ENCODE measurements around the gene SHCBP1L. TPM values are rescaled to one million over a fixed set of nuclear protein-coding genes. Genes with fewer than 3 reads are reported as not detected.

Gene SHCBP1L
- total RNA-seq, 1 donor from 2014 or later, result not detected

DNA sequence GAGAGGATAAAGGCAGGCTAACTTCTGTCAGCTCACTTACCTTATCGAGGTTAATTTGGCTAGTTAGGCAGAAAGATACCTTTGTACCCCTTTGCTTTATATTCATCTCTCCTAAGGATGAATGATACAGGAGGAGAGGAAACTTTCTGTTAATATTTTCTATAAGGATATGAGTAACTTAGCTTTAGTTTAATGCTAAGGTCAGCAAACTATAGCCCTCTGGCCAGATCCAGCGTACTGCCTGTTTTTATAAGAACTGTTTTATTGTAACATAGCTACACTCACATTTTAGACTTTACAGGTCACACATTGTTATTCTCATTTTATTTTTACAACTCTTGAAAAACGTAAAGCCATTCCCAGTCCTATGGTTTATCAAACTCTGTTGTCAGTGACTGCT, 95.8 kb downstream of the SHCBP1L start:
- ChIA-PET CTCF (no interaction called here), POLR2A (no interaction called here)
- intact Hi-C loops (cut with micrococcal nuclease), result no loop called here
- no peaks in the 10 kb centered on the region for H3K27me3 Mint-ChIP-seq
- peaks cover 93% of the 10 kb centered on the region for H3K36me3 Mint-ChIP-seq (ENCODE audit: low read depth)
- DNase-seq (no peak), ATAC-seq (ENCODE audit: low read depth) (no peak)
- no peaks in the 10 kb centered on the region for H3K9me3 Mint-ChIP-seq
- TF ChIP-seq, protein P1, sequence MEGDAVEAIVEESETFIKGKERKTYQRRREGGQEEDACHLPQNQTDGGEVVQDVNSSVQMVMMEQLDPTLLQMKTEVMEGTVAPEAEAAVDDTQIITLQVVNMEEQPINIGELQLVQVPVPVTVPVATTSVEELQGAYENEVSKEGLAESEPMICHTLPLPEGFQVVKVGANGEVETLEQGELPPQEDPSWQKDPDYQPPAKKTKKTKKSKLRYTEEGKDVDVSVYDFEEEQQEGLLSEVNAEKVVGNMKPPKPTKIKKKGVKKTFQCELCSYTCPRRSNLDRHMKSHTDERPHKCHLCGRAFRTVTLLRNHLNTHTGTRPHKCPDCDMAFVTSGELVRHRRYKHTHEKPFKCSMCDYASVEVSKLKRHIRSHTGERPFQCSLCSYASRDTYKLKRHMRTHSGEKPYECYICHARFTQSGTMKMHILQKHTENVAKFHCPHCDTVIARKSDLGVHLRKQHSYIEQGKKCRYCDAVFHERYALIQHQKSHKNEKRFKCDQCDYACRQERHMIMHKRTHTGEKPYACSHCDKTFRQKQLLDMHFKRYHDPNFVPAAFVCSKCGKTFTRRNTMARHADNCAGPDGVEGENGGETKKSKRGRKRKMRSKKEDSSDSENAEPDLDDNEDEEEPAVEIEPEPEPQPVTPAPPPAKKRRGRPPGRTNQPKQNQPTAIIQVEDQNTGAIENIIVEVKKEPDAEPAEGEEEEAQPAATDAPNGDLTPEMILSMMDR (IDR thresholded peaks at IDR 0.05), result no peak
- no peak overlapping the region for H3K4me3 Mint-ChIP-seq
- no peak overlapping the region for H3K27ac Mint-ChIP-seq
- no peaks in the 10 kb centered on the region for H3K4me1 Mint-ChIP-seq

DNA sequence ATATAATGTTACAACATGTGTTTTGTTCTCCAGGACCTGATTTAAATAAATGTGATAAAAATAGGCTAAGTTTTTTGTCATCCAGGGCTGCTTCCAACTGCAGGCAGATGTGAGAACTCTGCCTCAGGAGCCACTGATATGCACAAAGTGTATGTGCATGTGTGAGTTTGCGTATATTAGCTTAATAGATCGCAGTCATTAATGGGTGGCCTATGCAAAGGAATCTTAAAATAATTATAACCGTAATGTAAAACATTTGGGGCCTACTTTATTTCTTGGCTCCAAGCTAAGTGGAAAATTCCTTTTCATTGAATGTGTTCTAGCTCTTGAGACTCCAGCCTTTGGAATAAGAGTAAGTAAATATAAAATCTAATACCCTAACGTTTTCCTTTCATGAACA, 97.1 kb downstream of the SHCBP1L start:
- ATAC-seq (ENCODE audit: low read depth), result no peak
- H3K4me1 Mint-ChIP-seq, result no peaks in the 10 kb centered on the region
- H3K36me3 Mint-ChIP-seq (ENCODE audit: low read depth), result peaks cover 92% of the 10 kb centered on the region
- no peaks in the 10 kb centered on the region for H3K9me3 Mint-ChIP-seq
- H3K4me3 Mint-ChIP-seq, result no peak overlapping the region
- no peak overlapping the region for H3K27ac Mint-ChIP-seq
- no peaks in the 10 kb centered on the region for H3K27me3 Mint-ChIP-seq
- intact Hi-C loops (cut with micrococcal nuclease), result no loop called here
- POLR2A ChIA-PET, result interaction anchor here (0.5 kb wide), 1 partner anchor 16 kb away, joined by 7 read pairs; no protein-coding TSS in a partner anchor
- no peak for DNase-seq
- CTCF ChIA-PET, result no interaction called here
- TF ChIP-seq, protein P1 (IDR thresholded peaks at IDR 0.05), result no peak

DNA sequence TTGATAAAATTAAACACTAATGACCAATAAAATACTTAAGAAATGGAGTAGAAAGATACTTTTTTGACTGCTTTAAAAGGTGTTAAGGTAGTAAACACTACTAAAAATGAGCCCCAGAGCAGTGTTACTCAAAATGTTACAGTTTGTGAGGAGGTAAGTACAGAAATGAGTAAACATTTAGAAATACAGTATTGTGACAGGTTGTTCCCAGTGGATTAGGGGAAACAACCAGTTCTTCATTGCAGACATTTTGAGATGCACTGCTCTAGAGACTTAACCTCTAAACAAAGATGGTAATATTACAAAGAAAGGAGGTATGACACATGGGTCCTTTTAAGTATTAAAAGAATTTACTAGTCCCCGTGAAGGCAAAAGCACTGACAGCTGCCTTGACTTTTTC, 101.1 kb downstream of the SHCBP1L start:
- Mint-ChIP-seq H3K36me3 (ENCODE audit: low read depth) (peaks cover 92% of the 10 kb centered on the region), H3K27me3 (no peaks in the 10 kb centered on the region), H3K27ac (no peak overlapping the region), H3K4me1 (peaks cover 14% of the 10 kb centered on the region), H3K9me3 (no peaks in the 10 kb centered on the region), H3K4me3 (no peak overlapping the region)
- ChIA-PET CTCF (no interaction called here), POLR2A (no interaction called here)
- ATAC-seq (ENCODE audit: low read depth), result no peak
- TF ChIP-seq, protein P1 (IDR thresholded peaks at IDR 0.05), result no peak
- intact Hi-C loops (cut with micrococcal nuclease), result no loop called here
- DNase-seq, result no peak

DNA sequence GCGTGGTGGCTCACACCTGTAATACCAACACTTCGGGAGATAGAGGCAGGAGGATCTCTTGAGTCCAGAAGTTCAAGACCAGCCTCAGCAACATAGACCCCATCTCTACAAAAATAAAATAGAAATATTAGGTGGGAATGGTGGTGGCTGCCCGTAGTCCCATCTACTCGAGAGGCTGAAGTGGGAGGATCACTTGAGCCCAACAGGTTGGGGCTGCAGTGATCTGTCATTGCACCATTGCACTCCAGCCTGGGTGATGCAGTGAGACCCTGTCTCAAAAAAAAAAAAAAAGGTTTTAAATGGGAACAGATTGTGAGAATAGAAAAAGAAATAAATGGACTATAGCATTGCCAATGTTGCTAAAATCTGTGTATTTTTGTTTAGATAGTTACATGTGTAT, 102.6 kb downstream of the SHCBP1L start:
- ChIA-PET POLR2A (no interaction called here), CTCF (no interaction called here)
- TF ChIP-seq, protein P1 (IDR thresholded peaks at IDR 0.05), result no peak
- ATAC-seq (ENCODE audit: low read depth) (no peak), DNase-seq (no peak)
- H3K9me3 Mint-ChIP-seq, result no peaks in the 10 kb centered on the region
- H3K27ac Mint-ChIP-seq, result no peak overlapping the region
- peaks cover 18% of the 10 kb centered on the region for H3K4me1 Mint-ChIP-seq
- peaks cover 94% of the 10 kb centered on the region for H3K36me3 Mint-ChIP-seq (ENCODE audit: low read depth)
- no peaks in the 10 kb centered on the region for H3K27me3 Mint-ChIP-seq
- intact Hi-C loops (cut with micrococcal nuclease), result no loop called here
- no peak overlapping the region for H3K4me3 Mint-ChIP-seq

Other genes starting within 250 kb of the SHCBP1L start
- 1.9 and 2.9 TPM in 2 replicates for gene NPL, start 163.4 kb downstream of the SHCBP1L start, total RNA-seq
- 265 and 266 TPM in 2 replicates for gene DHX9, start 113.8 kb downstream of the SHCBP1L start, total RNA-seq
- 31.1 and 31.8 TPM in 2 replicates for gene LAMC1, start 70.3 kb upstream of the SHCBP1L start, total RNA-seq
- not detected in 2 replicates for gene LAMC2, start 233.1 kb upstream of the SHCBP1L start, total RNA-seq